Stimulated activated CD4-positive, alpha-beta T cell treated with anti-CD3 and anti-CD28 coated beads, Interleukin-4, amount 100 ng/mL, for 1 hour (primary cell): Measurements from ENCODE around the gene COL24A1.
"Not testable (repeated sequence)": the region's sequence is repeated elsewhere in the genome, so short reads cannot be mapped to it uniquely, and the experiment has no call there.

Experiments
- DNase-seq: peaks from one replicate; pipeline ENCODE4 v3.0.0-alpha.2; 2020

The COL24A1 gene

GRCh38 chr1:85976516-85977205, 179.9 kb downstream of the COL24A1 start:
- DNase-seq, result no peak

DNA sequence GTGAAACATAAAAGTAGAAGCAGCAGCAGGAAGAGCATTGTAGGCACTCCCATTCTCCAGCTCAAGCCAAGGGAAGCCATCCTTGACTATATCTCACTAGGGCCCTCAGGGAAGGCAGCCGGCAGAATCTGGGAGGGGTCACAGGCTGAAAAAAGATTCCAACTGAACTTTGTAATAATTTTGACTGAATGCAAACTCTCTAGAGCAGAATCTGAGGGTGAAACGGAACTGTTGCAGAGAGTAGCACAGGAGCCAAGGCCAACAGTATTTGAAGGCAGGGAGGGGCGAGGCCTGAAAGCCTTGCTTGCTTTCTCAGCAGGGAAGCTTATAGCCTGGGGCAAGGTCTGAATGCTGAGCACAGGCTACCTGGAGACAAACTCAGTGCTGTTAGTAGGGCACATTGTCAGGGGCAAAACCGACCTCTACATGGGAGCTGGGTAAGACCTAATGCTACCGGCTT, 180.6 kb downstream of the COL24A1 start:
- DNase-seq, result no peak

DNA sequence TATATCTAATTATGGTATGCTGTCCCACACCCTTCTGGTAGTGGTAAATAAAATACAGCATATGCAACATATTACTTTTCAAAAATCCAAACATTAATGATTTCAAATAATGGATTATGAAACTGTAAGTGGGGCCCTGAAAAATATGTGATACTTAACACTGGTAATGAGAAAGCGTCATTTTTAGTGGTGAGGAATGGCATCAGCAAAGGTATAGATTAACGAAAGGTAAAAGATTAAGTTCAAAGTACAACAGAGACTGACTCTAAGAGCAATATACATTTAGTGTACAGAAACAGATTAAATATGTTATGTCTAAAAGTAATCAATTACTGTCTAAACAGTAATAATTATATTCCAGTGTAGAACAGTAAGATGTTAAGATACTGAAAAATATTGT, 194.1 kb downstream of the COL24A1 start:
- DNase-seq, result no peak

DNA sequence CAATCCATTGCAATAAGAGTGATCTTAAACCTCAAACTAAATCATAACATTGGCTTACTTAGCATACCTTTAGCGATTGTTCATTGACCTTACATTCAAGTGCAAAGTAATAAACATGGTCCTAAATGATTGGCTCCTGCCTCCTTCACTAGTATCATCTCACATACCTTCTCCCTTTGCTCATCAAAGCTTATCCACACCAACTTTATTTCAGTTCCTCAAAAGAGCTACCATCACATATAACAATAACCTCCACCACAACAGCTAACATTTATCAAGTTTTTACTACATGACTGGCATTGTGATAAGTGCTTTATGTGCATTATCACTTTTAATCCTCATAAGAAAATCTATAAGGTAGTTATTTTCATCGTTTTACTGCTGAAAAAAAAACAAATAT, 198.8 kb downstream of the COL24A1 start:
- no peak for DNase-seq

- not testable (repeated sequence) for DNase-seq
Measured at GRCh38 chr1:85955218-85955617, 201.4 kb downstream of the COL24A1 start.

GRCh38 chr1:85952460-85952859, 204.1 kb downstream of the COL24A1 start:
- DNase-seq, result no peak

DNA sequence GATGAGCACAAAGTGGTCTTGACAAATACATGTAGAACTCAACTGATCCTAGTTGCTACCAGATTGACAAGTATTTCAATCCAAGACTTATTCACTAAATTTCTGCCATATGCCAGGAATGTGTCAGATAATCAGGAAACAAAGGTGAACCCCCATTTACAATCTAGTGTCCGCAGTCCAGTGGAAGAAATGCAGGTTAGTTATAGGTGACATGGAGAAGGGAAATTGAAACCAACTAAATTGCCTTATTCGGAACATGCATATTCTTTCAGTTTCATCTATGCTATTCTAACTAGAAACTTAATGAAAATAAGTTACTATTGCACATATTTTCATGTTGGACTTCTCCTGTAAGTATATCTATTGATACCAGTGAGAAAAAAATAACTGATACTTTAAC, 209.4 kb downstream of the COL24A1 start:
- DNase-seq, result no peak

DNA sequence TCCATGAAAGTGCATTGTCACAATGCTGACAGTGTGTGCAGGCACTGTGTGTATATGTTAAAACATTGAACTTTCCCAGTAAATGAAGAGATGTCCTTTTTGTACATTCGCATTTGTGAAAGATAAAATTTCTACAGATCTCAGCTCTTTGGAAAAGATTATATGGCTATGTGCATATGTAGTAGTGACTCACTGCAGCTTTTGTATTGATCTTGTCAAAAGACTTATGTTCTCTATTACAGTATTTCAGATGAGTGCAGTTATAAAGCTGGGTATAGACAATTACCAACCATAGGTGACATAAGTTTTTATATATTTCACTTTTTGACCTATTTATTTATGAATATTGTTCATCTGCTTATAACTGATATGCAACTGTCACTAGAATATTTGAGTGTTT, 212.6 kb downstream of the COL24A1 start:
- DNase-seq, result no peak

GRCh38 chr1:85943526-85943925, 213.0 kb downstream of the COL24A1 start:
- no peak for DNase-seq

DNA sequence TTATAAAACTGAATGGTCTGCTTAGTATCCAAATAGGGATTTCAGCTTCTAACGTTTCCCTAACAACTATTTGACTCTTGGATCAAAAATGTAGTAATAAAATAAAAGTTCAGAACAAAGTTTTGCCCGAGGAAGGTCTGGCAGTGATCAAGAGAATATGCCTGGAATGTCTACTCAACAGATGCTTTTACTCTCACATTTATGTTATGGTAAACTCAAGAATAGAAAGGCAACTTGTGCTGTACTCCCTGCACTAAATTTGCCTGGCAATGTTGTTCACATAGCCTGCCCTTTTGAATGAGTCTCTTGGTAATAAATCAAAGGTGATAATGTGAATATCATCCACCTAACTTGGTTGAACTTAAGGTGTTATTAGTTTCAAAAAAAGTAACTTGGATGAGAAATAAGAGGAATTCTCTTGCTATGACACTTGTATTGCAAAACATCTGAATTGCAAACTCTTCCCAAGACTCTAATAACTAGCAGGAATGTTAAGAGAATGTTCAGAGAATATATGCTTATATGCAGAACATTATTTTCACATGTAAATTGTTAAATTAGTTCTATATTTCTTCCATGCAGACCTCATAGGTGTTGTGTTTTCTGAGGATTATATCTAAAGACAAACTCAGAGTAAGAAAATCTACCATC, 215.8 kb downstream of the COL24A1 start:
- no peak for DNase-seq

DNA sequence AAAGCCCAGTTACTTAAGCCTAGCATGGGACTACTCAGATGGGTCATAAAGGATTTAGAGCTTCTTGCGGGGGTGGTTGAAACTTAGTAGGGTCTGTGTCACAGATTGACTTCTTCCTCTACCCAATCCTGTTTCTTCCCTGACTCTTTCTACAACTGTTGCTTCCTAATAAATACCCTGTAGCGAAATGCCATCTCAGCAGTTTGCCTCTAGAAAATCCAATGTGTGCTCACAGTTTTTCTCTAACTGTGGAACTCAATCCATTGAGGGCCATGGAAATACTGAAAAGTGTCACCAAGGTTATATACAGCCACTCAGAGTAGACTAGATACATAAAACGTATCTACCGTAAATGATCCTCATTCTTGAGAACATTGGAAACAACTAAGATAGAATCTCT, 217.7 kb downstream of the COL24A1 start:
- no peak for DNase-seq

GRCh38 chr1:85936470-85936869, 220.1 kb downstream of the COL24A1 start:
- no peak for DNase-seq

DNA sequence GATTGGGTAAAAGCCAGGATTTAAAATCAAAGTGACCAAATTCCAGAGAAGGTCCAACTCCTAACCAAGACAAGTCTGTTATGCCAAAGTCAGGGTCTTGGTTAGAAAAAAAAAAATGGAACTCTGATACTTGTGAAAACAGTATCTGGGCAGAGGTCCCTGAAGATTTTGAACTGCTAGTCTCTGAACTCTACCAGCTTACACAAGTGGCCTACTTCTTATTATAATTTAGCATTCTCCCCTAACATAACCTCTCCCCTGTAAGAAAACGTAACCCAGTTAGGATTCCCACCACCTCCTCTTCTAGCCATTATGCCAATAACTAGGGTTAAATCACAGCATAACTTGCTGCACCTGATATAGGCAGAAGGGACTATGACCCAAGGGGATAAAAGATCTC, 220.5 kb downstream of the COL24A1 start:
- no peak for DNase-seq

DNA sequence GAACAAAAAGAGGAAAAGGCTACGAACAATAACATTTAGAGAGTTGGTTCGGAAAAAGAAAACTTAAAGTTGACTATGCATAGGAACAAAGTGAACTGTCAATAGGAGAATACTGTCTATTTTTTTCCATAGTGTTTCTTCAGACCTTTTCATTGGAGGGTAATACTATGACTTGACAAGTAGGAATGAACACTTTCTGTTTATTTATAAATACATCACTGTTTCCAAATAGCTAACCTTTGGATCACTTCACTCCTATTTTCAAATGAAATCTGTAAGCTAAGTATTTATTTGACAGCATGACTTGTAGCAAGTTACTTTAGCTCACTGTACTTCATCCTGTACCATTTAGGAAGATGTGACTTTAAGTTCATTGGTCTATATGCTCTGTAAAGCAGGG, 221.3 kb downstream of the COL24A1 start:
- DNase-seq, result no peak

DNA sequence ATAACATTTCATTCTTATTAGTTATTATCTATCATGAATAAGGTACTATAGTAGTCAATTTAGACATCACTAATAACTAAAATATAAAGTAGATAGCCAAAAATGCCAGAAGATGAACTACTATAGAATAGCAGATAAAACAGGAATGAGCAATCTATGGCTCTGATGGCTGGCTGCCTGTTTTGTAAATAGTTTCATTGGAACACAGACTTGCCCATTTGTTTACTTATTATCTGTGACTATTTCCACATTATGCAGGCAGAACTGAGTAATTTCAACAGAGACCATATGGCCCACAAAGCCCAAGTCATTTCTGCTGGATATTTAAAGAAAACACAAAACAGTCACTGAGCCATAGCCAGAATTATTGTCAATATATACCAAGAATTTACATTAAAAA, 222.1 kb downstream of the COL24A1 start:
- DNase-seq, result no peak

- DNase-seq, result no peak
Measured at GRCh38 chr1:85933961-85934360, 222.6 kb downstream of the COL24A1 start.

GRCh38 chr1:85911742-85912141, 244.8 kb downstream of the COL24A1 start:
- DNase-seq, result no peak

DNA sequence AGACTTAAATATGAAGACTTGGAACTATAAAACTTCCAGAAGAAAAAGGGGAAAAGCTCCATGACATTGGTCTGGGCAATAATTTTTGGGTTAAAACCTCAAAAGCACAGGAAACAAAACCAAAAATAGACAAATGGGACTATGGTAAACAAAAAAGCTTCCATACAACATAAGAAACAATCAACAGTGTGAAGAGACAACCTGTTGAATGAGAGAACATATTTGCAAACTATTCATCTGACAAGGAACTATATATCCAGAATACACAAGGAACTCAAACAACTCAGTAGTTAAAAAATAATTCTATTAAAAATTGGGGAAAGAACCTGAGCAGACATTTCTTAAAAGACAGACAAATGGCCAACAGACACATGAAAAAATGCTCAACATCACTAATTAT, 255.7 kb downstream of the COL24A1 start:
- no peak for DNase-seq

DNA sequence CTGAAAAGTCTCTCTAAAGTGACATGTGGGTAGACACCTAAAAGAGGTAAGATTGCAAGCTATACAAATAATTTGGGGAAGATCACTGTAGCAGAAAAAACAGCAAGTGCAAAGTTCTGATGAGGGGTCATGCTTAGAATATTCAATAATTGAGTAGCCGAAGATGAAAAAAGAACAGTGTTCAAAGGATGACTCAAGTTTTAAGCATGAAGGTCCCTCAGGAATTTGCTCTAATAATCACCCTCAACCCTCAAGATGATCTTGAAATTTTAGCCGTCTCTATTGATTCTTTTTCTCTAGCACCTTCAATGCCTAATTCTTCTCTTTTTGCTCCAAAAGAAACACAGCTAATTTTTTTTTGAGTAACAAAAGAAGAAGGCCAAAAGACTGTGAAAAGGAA, 257.7 kb downstream of the COL24A1 start:
- DNase-seq, result no peak

DNA sequence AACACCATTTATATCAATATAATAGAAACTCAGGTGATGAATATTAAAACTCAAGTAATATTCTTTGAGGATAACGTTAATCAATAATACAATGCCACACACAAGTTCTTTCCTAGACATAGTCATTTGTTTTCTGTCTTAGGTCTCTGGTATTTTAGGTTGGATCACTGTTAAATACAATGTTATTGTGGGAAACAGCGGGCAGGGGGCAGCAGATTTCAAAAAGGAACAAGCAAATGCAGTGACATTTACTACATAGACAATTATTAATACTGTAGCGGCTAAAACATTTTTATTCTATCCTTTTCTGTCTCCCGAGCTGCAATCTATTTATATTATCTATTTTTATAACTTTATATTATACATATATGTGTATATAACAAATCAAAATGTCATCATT, 261.9 kb downstream of the COL24A1 start:
- DNase-seq, result no peak

DNA sequence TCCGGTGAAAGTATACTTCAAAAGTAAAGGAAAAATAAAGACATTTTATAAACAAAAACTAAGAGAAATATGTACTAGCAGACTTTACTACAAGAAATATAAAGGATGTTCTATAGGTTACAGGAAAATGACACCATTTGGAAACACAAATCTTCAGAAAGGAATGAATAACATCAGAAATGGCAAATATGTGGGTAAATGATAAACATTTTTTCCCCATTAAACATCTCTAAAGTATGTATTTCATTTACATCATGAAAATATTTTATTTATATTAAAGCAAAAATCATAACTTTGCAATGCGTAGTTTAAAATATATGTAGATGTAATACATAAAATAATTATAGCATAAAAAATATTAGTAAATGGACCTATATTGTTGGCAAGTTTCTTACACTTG, 264.2 kb downstream of the COL24A1 start:
- no peak for DNase-seq

GRCh38 chr1:85889870-85890269, 266.7 kb downstream of the COL24A1 start:
- no peak for DNase-seq

- DNase-seq, result no peak
Measured at GRCh38 chr1:85888921-85889320, 267.7 kb downstream of the COL24A1 start.

DNA sequence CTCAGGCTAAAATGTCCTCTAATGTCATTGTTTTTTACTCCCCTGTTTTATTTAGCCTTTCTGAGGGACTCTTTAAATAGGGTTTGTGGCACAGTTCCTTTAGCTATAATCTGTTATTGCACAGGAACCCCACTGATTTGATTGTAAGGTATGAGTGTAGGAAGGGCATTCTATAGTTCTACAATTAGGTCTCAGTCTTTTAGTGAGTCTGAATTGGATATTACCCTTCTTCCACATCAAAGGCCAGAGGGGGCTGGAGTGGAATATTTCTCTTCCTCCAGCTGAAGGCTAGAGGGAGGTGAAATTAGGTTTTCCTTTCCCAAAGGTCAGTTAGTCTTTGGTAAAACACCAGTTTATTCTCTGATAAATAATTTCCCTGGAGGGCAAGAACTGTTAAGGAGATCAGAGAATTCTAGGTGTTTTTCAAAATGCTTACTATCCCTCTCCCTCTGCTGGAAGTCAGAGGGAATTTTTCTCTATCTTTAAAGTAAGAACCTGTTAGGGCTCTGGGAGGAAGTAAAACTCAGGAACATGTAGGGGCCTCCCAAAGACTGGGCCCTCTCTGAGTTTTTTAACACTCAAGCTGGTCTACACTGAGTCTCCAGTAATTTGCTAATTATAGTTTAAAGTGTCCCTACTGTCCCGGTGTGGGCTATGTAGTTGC, 272.1 kb downstream of the COL24A1 start:
- no peak for DNase-seq
